Hepatocyte (in vitro differentiated cells): ENCODE results near the gene THEMIS2. TPM values are rescaled to one million over a fixed set of nuclear protein-coding genes. Genes with fewer than 3 reads are reported as not detected.

Experiments
- DNase-seq: peaks from one replicate; pipeline ENCODE4 v3.0.0-alpha.2; 2016; ENCODE audit warnings: low spot score
- H2AFZ ChIP-seq: fragments of 200-600 bp; sonication (generic); 2 replicates; pipeline ENCODE4 v1.6.0; 2016; ENCODE audit warnings: antibody characterized with exemption, mild to moderate bottlenecking
- H3K27ac ChIP-seq: fragments of 200-600 bp; sonication (generic); 2 replicates; pipeline ENCODE4 v1.5.1; 2016; ENCODE audit warnings: mild to moderate bottlenecking
- H3K27me3 ChIP-seq: fragments of 200-600 bp; sonication (generic); 2 replicates; pipeline ENCODE4 v1.6.1; 2016
- H3K36me3 ChIP-seq: fragments of 200-600 bp; sonication (generic); replicated peaks from 2 replicates; pipeline ENCODE4 v1.5.1; 2016; ENCODE audit warnings: low read depth; ENCODE audit not compliant: insufficient read depth
- H3K4me1 ChIP-seq: fragments of 200-600 bp; sonication (generic); 2 replicates; pipeline ENCODE4 v1.5.1; 2016; ENCODE audit warnings: mild to moderate bottlenecking, moderate library complexity; ENCODE audit not compliant: insufficient read depth
- H3K4me2 ChIP-seq: fragments of 200-600 bp; sonication (generic); 2 replicates; pipeline ENCODE4 v1.6.0; 2016
- H3K4me3 ChIP-seq: fragments of 200-600 bp; sonication (generic); 2 replicates; pipeline ENCODE4 v1.5.1; 2016; ENCODE audit warnings: mild to moderate bottlenecking
- H3K79me2 ChIP-seq: fragments of 200-600 bp; sonication (generic); 2 replicates; pipeline ENCODE4 v1.6.0; 2017; ENCODE audit warnings: mild to moderate bottlenecking
- H3K9me2 ChIP-seq: fragments of 200-600 bp; sonication (generic); replicated peaks from 2 replicates; pipeline ENCODE4 v1.6.0; 2017; ENCODE audit warnings: mild to moderate bottlenecking; ENCODE audit not compliant: insufficient read depth
- H3K9me3 ChIP-seq: fragments of 200-600 bp; sonication (generic); 2 replicates; pipeline ENCODE4 v1.5.1; 2016; ENCODE audit warnings: low read depth, mild to moderate bottlenecking
- H4K20me1 ChIP-seq: fragments of 200-600 bp; sonication (generic); 2 replicates; pipeline ENCODE4 v1.6.0; 2016; ENCODE audit warnings: mild to moderate bottlenecking; ENCODE audit not compliant: insufficient read depth, poor library complexity, severe bottlenecking
- EZH2 ChIP-seq: fragments of 200-600 bp; sonication (generic); IDR thresholded peaks from 2 replicates; pipeline ENCODE4 v1.6.1; 2016; ENCODE audit warnings: antibody characterized with exemption, mild to moderate bottlenecking, borderline replicate concordance
- EZH2phosphoT487 ChIP-seq: fragments of 200-600 bp; sonication (generic); IDR thresholded peaks from one replicate; pipeline ENCODE4 v1.6.1; 2018; ENCODE audit warnings: antibody characterized with exemption, mild to moderate bottlenecking, low read depth, moderate library complexity; ENCODE audit not compliant: unreplicated experiment, severe bottlenecking
- WGBS: methylation state at CpG from one replicate; pipeline ENCODE4 v1.1.6; 2016; ENCODE audit warnings: low lambda C conversion rate; ENCODE audit errors: missing lambda C conversion rate; 5-methylcytosine and 5-hydroxymethylcytosine counted together
- polyA plus RNA-seq: library from polyadenylated mRNA; unstranded; fragments of >200 nt; fragmentation: Nextera tagmentation; extraction: Ambion mirVana; gene quantifications from 2 replicates; pipeline ENCODE4 v1.2.1, GENCODE V29; 2016
- total RNA-seq: library from RNA; depleted of rRNA; stranded (reverse); fragments of >200 nt; gene quantifications from 2 replicates; pipeline ENCODE4 v1.2.3, GENCODE V29; 2014
- TF ChIP-seq, protein P1 (sequence below): fragments of 200-600 bp; sonication (generic); IDR thresholded peaks from 2 replicates; pipeline ENCODE4 v1.5.1; 2016; ENCODE audit warnings: antibody characterized with exemption, mild to moderate bottlenecking; ENCODE audit not compliant: poor library complexity

Gene THEMIS2
- total and polyA plus RNA-seq, 2 experiments from 2014 or later: 1.2 TPM; not detected in 1

DNA sequence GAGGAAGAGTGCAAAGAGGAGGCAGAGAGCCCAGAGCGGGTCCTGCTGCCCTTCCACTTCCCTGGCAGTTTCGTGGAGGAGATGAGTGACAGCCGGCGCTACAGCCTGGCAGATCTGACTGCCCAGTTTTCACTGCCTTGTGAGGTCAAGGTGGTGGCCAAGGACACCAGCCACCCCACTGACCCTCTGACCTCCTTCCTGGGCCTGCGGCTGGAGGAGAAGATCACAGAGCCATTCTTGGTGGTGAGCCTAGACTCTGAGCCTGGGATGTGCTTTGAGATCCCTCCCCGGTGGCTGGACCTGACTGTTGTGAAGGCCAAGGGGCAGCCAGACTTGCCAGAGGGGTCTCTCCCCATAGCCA lies 10.2 kb downstream of the THEMIS2 start:
- H3K27me3 ChIP-seq: no peaks in the 10 kb centered on the region
- no peak overlapping the region for H2AFZ ChIP-seq
- H3K36me3 ChIP-seq: no peaks in the 10 kb centered on the region
- no peak for DNase-seq
- H3K4me2 ChIP-seq: no peak overlapping the region
- TF ChIP-seq EZH2phosphoT487 (no peak), EZH2 (no peak)
- TF ChIP-seq, protein P1, sequence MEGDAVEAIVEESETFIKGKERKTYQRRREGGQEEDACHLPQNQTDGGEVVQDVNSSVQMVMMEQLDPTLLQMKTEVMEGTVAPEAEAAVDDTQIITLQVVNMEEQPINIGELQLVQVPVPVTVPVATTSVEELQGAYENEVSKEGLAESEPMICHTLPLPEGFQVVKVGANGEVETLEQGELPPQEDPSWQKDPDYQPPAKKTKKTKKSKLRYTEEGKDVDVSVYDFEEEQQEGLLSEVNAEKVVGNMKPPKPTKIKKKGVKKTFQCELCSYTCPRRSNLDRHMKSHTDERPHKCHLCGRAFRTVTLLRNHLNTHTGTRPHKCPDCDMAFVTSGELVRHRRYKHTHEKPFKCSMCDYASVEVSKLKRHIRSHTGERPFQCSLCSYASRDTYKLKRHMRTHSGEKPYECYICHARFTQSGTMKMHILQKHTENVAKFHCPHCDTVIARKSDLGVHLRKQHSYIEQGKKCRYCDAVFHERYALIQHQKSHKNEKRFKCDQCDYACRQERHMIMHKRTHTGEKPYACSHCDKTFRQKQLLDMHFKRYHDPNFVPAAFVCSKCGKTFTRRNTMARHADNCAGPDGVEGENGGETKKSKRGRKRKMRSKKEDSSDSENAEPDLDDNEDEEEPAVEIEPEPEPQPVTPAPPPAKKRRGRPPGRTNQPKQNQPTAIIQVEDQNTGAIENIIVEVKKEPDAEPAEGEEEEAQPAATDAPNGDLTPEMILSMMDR: no peak
- WGBS: 88% methylated on average over 6 of the region's 6 CpGs
- H3K9me2 ChIP-seq: no peaks in the 10 kb centered on the region
- H3K79me2 ChIP-seq: no peaks in the 10 kb centered on the region
- H3K4me3 ChIP-seq: no peak overlapping the region
- H3K27ac ChIP-seq: no peak overlapping the region
- H3K9me3 ChIP-seq: no peaks in the 10 kb centered on the region
- no peaks in the 10 kb centered on the region for H4K20me1 ChIP-seq
- H3K4me1 ChIP-seq: no peaks in the 10 kb centered on the region

- no peak overlapping the region for H3K27ac ChIP-seq
- H3K4me1 ChIP-seq: no peaks in the 10 kb centered on the region
- 97% methylated on average over 12 of the region's 13 CpGs for WGBS
- H3K36me3 ChIP-seq: no peaks in the 10 kb centered on the region
- no peaks in the 10 kb centered on the region for H3K79me2 ChIP-seq
- DNase-seq: no peak
- no peak for TF ChIP-seq EZH2phosphoT487
- TF ChIP-seq, protein P1: no peak
- H3K4me3 ChIP-seq: no peak overlapping the region
- no peak overlapping the region for H2AFZ ChIP-seq
- H3K4me2 ChIP-seq: no peak overlapping the region
- H3K9me2 ChIP-seq: no peaks in the 10 kb centered on the region
- H3K9me3 ChIP-seq: no peaks in the 10 kb centered on the region
- no peaks in the 10 kb centered on the region for H3K27me3 ChIP-seq
- no peaks in the 10 kb centered on the region for H4K20me1 ChIP-seq
Observed at GRCh38 chr1:27883536-27883935, 11.2 kb downstream of the THEMIS2 start.

DNA sequence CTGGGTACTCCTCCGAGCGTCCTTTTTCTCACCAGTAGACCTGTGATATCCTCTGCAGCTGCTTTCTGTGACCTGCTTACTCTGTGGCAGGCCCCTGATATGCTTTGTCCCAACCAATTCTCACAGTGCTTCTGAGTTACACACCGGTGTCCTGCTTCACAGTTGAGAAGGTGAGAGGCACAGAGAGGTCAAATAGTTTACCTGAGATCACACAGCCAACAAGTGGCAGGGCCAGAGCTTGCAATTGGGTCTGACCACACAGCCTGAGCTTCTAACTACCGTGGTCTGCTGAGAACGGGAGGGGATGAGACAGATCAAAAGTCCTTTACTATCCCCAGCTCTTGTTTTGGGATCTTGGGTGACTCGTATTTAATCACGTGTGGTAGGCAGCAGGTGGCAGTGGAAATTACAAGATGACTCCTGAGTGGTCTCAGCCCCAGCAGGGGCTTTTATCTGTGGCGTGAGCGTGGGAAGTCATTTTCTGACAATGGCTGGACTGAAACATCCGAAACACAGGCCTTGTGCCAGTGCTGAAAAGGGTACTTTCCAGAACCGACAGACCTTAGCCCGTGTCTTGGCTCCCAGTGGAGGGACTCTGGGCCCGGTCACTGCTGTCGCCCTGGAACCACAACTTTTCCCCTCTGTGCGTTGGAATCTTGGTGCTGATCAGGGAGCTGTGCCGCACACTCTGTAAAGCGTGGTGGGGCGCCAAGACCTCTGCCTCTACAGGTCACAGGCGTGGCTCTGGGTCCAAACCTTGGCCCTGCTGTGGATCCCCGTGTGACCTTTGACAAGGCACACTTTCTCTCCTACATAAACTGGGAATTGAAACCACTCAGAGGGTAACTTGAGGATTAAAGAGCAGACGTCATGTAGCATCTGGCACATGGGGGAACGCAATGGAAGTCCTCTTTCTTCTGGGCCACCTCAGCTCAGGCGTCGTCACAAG lies 11.9 kb downstream of the THEMIS2 start:
- H3K27me3 ChIP-seq: no peaks in the 10 kb centered on the region
- H3K4me1 ChIP-seq: no peaks in the 10 kb centered on the region
- WGBS: 92% methylated on average over 24 of the region's 24 CpGs
- no peak overlapping the region for H2AFZ ChIP-seq
- no peak overlapping the region for H3K4me2 ChIP-seq
- H4K20me1 ChIP-seq: no peaks in the 10 kb centered on the region
- no peak overlapping the region for H3K4me3 ChIP-seq
- H3K9me2 ChIP-seq: no peaks in the 10 kb centered on the region
- no peak for DNase-seq
- H3K36me3 ChIP-seq: no peaks in the 10 kb centered on the region
- no peaks in the 10 kb centered on the region for H3K9me3 ChIP-seq
- no peak overlapping the region for H3K27ac ChIP-seq
- TF ChIP-seq EZH2: no peak
- TF ChIP-seq EZH2phosphoT487: no peak
- TF ChIP-seq, protein P1: no peak
- H3K79me2 ChIP-seq: no peaks in the 10 kb centered on the region
